Measurements from ENCODE around the gene DNAJC27. TPM values are rescaled to one million over a fixed set of nuclear protein-coding genes. Genes with fewer than 3 reads are reported as not detected.

DNAJC27 gene
- polyA plus RNA-seq, 2 of the 4 experiments (the other 2 are of a cell fraction) = 2.6 to 7.8 TPM

GRCh38 chr2:24957976-24958375, 13.8 kb downstream of the DNAJC27 start:
- Histone ChIP-seq H3K27ac (no peak overlapping the region), H3K9me3 (peaks cover 18% of the 10 kb centered on the region), H3K4me1 (no peaks in the 10 kb centered on the region), H3K4me3 (no peak overlapping the region), H3K4me2 (no peak overlapping the region)
- FAIRE-seq (peak; percentile 49), ATAC-seq (no peak), DNase-seq (ENCODE audit: low read depth in 1 of 2, low spot score in 1 of 2) (no peak)
- POLR2A ChIA-PET = no interaction called here
- CTCF ChIA-PET = interaction anchor here (1.0 to 2.9 kb wide), 3 partner anchors 9 to 18 kb away, joined by 3 to 13 read pairs (median 4); no protein-coding TSS in a partner anchor
- 60% methylated on average over 2 of the region's 2 CpGs for WGBS (ENCODE audit: missing lambda C conversion rate)
- TF ChIP-seq POLR2AphosphoS2 (conservative IDR thresholded peaks at IDR 0.05; ENCODE audit: low read length) (no peak), CBX8 (IDR thresholded peaks at IDR 0.05) (no peak), PBX3 (IDR thresholded peaks at IDR 0.05) (no peak), GATA3 (IDR thresholded peaks at IDR 0.05; ENCODE audit: borderline replicate concordance) (no peak), KDM1A (IDR thresholded peaks at IDR 0.05; ENCODE audit: low read depth) (no peak), JUN (IDR thresholded peaks at IDR 0.05) (no peak), RAD21 (conservative IDR thresholded peaks at IDR 0.05 in 1 of 2, IDR thresholded peaks at IDR 0.05 in 1 of 2) (no peak), RARB (CRISPR knock-in tag; IDR thresholded peaks at IDR 0.05) (no peak), ATOH8 (CRISPR knock-in tag; IDR thresholded peaks at IDR 0.05; ENCODE audit: low read depth) (no peak), HEYL (CRISPR knock-in tag; IDR thresholded peaks at IDR 0.05) (no peak), JUNB (IDR thresholded peaks at IDR 0.05) (no peak), FOSB (CRISPR knock-in tag; IDR thresholded peaks at IDR 0.05) (no peak), RCOR1 (IDR thresholded peaks at IDR 0.05; ENCODE audit: low read depth, low read length) (no peak), SREBF2 (IDR thresholded peaks at IDR 0.05) (no peak), MAFK (IDR thresholded peaks at IDR 0.05; ENCODE audit: partially characterized antibody) (no peak), HOXA7 (CRISPR knock-in tag; IDR thresholded peaks at IDR 0.05) (no peak), CHD4 (IDR thresholded peaks at IDR 0.05; ENCODE audit: borderline replicate concordance) (no peak)
- TF ChIP-seq, protein P1, sequence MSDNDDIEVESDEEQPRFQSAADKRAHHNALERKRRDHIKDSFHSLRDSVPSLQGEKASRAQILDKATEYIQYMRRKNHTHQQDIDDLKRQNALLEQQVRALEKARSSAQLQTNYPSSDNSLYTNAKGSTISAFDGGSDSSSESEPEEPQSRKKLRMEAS (IDR thresholded peaks at IDR 0.05) = no peak
- TF ChIP-seq, protein P2, sequence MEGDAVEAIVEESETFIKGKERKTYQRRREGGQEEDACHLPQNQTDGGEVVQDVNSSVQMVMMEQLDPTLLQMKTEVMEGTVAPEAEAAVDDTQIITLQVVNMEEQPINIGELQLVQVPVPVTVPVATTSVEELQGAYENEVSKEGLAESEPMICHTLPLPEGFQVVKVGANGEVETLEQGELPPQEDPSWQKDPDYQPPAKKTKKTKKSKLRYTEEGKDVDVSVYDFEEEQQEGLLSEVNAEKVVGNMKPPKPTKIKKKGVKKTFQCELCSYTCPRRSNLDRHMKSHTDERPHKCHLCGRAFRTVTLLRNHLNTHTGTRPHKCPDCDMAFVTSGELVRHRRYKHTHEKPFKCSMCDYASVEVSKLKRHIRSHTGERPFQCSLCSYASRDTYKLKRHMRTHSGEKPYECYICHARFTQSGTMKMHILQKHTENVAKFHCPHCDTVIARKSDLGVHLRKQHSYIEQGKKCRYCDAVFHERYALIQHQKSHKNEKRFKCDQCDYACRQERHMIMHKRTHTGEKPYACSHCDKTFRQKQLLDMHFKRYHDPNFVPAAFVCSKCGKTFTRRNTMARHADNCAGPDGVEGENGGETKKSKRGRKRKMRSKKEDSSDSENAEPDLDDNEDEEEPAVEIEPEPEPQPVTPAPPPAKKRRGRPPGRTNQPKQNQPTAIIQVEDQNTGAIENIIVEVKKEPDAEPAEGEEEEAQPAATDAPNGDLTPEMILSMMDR (IDR thresholded peaks at IDR 0.05) = no peak

GRCh38 chr2:24957221-24957620, 14.5 kb downstream of the DNAJC27 start:
- ATAC-seq (no peak), FAIRE-seq (no peak), DNase-seq (ENCODE audit: low read depth in 1 of 2, low spot score in 1 of 2) (no peak)
- WGBS (ENCODE audit: missing lambda C conversion rate) = 92% methylated on average over 1 of the region's 1 CpG
- Histone ChIP-seq H3K27ac (no peak overlapping the region), H3K9me3 (peaks cover 18% of the 10 kb centered on the region), H3K4me2 (no peak overlapping the region), H3K4me3 (no peak overlapping the region), H3K4me1 (no peaks in the 10 kb centered on the region)
- ChIA-PET POLR2A (no interaction called here), CTCF (interaction anchor here (1.0 to 2.9 kb wide), 4 partner anchors 9 to 547 kb away, joined by 3 to 13 read pairs (median 4); no protein-coding TSS in a partner anchor)
- no peak for TF ChIP-seq CHD4 (IDR thresholded peaks at IDR 0.05; ENCODE audit: borderline replicate concordance)
- no peak for TF ChIP-seq MYC (IDR thresholded peaks at IDR 0.05; ENCODE audit: borderline replicate concordance, low read length)
- TF ChIP-seq POLR2A (IDR thresholded peaks at IDR 0.05; ENCODE audit: low read length) = no peak

GRCh38 chr2:24955921-24956320, 15.8 kb downstream of the DNAJC27 start:
- Histone ChIP-seq H3K27ac (no peak overlapping the region), H3K9me3 (peaks cover 18% of the 10 kb centered on the region), H3K4me2 (no peak overlapping the region), H3K4me1 (no peaks in the 10 kb centered on the region), H3K4me3 (no peak overlapping the region)
- CTCF ChIA-PET = interaction anchor here (1.3 to 1.4 kb wide), 2 partner anchors 11 to 19 kb away, joined by 3 read pairs; no protein-coding TSS in a partner anchor
- TF ChIP-seq FOXS1 (CRISPR knock-in tag; IDR thresholded peaks at IDR 0.05) (no peak), ZNF302 (CRISPR knock-in tag; IDR thresholded peaks at IDR 0.05) (no peak), HDAC2 (IDR thresholded peaks at IDR 0.05) (no peak), ZSCAN20 (CRISPR knock-in tag; IDR thresholded peaks at IDR 0.05) (no peak), RAD21 (conservative IDR thresholded peaks at IDR 0.05 in 1 of 2, IDR thresholded peaks at IDR 0.05 in 1 of 2) (no peak), RARB (CRISPR knock-in tag; IDR thresholded peaks at IDR 0.05) (no peak), MAZ (IDR thresholded peaks at IDR 0.05; ENCODE audit: borderline replicate concordance, low read depth, low read length) (no peak), NR3C1 (IDR thresholded peaks at IDR 0.05) (no peak), NPAS2 (CRISPR knock-in tag; IDR thresholded peaks at IDR 0.05; ENCODE audit: borderline replicate concordance) (no peak), HOXB5 (CRISPR knock-in tag; IDR thresholded peaks at IDR 0.05) (no peak)
- TF ChIP-seq, protein P3, sequence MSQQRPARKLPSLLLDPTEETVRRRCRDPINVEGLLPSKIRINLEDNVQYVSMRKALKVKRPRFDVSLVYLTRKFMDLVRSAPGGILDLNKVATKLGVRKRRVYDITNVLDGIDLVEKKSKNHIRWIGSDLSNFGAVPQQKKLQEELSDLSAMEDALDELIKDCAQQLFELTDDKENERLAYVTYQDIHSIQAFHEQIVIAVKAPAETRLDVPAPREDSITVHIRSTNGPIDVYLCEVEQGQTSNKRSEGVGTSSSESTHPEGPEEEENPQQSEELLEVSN (IDR thresholded peaks at IDR 0.05; ENCODE audit: borderline replicate concordance, low read depth) = no peak
- no peak for DNase-seq (ENCODE audit: low read depth in 1 of 2, low spot score in 1 of 2)
- FAIRE-seq = no peak
- POLR2A ChIA-PET = no interaction called here
- no peak for ATAC-seq

Measured in A549 (cell line).